Measurements from ENCODE around the gene MND1. TPM values are rescaled to one million over a fixed set of nuclear protein-coding genes. Genes with fewer than 3 reads are reported as not detected.
A peak's percentile ranks its signal among the peaks of the same experiment; 100 is the strongest.

The MND1 gene
- total and polyA plus RNA-seq, 2 of the 8 experiments (the other 6 are each of a cell fraction or from before 2014, with no cell fraction given), result 4.4 to 26.2 TPM

- H3K27ac ChIP-seq (ENCODE audit: low read depth, low read length), result no peak overlapping the region
- CTCF ChIA-PET (ENCODE audit: partially characterized antibody), result interaction anchor here (0.6 to 1.7 kb wide), 7 partner anchors 24 to 699 kb away, joined by 3 to 6 read pairs (median 4); no protein-coding TSS in a partner anchor
- FAIRE-seq, result no peak
Measured at GRCh38 chr4:153341575-153342090, 2.9 kb upstream of the MND1 start.

More at GRCh38 chr4:153341575-153342090, 2.9 kb upstream of the MND1 start:
- H3K79me2 ChIP-seq (ENCODE audit: control insufficient read depth in 1 of 2, insufficient read depth in 2 of 2, low read length in 2 of 2), result peaks cover 0 to 11% of the 10 kb centered on the region in 2 experiments; a peak in 2 of 4 replicates
- no peak overlapping the region for H4K8ac ChIP-seq (ENCODE audit: extremely low read depth, insufficient read depth, low read length)
- no peak overlapping the region for H2AK5ac ChIP-seq (ENCODE audit: low read depth, low read length)
- no peak overlapping the region for H3K56ac ChIP-seq (replicated peaks; ENCODE audit: insufficient read length, low read depth, low read length)
- no peak for DNase-seq (ENCODE audit: low read depth in 1 of 2, low spot score in 2 of 2)
- H2BK20ac ChIP-seq (ENCODE audit: low read length), result no peak overlapping the region
- peaks cover 0 to 3% (median 0%) of the 10 kb centered on the region in 4 experiments; a peak in 2 of 8 replicates for H3K36me3 ChIP-seq (ENCODE audit: control insufficient read depth in 2 of 4, insufficient read depth in 4 of 4, low read length in 3 of 4)
- H4K91ac ChIP-seq (replicated peaks; ENCODE audit: insufficient read length, low read length), result no peak overlapping the region
- WGBS, 2 experiments (ENCODE audit: extremely low coverage in 1 of 2, insufficient coverage in 1 of 2, insufficient read length in 1 of 2, insufficient replicate concordance in 2 of 2, low coverage in 1 of 2, low lambda C conversion rate in 2 of 2, missing lambda C conversion rate in 1 of 2), result 82% methylated on average over 5 of the region's 5 CpGs; no CpG with 5 or more reads in 1 of the 2 experiments
- H2BK15ac ChIP-seq (ENCODE audit: low read length), result no peak overlapping the region
- H2BK12ac ChIP-seq (ENCODE audit: low read depth, low read length), result no peak overlapping the region
- H3K14ac ChIP-seq (ENCODE audit: insufficient read length), result no peak overlapping the region
- no peak overlapping the region for H3K9ac ChIP-seq (replicated peaks in 1 of 4; ENCODE audit: extremely low read depth in 1 of 4, low read depth in 3 of 4, low read length in 3 of 4)
- no peak overlapping the region for H3K4me3 ChIP-seq (ENCODE audit: extremely low read depth in 1 of 4, insufficient read depth in 2 of 4, low read depth in 3 of 4, low read length in 4 of 4)
- H3K23me2 ChIP-seq (ENCODE audit: low read depth, low read length), result peaks cover 6% of the 10 kb centered on the region
- TF ChIP-seq CBX5 (IDR thresholded peaks at IDR 0.05; ENCODE audit: low read depth, low read length) (no peak), RBBP5 (IDR thresholded peaks at IDR 0.05; ENCODE audit: borderline replicate concordance, low read depth, low read length) (no peak), YY1 (IDR thresholded peaks at IDR 0.05; ENCODE audit: low read depth, low read length) (0 out of 2 replicates have a peak, but pooled peaks have one; percentile 41), NANOG (IDR thresholded peaks at IDR 0.05; ENCODE audit: insufficient read depth, low read depth, low read length, poor library complexity, severe bottlenecking) (no peak), CHD2 (IDR thresholded peaks at IDR 0.05; ENCODE audit: low read length) (no peak), TAF1 (IDR thresholded peaks at IDR 0.05; ENCODE audit: low read depth, low read length) (no peak)
- H3K4me1 ChIP-seq (replicated peaks in 1 of 4; ENCODE audit: control insufficient read depth in 3 of 4, insufficient read depth in 4 of 4, low read length in 3 of 4), result peaks cover 0 to 1% (median 0%) of the 10 kb centered on the region in 4 experiments; a peak in 2 of 7 replicates
- H3K4me2 ChIP-seq (ENCODE audit: insufficient read depth in 1 of 2, low read depth in 2 of 2, low read length in 2 of 2), result no peak overlapping the region
- H4K20me1 ChIP-seq (replicated peaks in 1 of 2; ENCODE audit: control insufficient read depth in 1 of 2, insufficient read depth in 2 of 2, low read length in 2 of 2), result no peaks in the 10 kb centered on the region
- H3K18ac ChIP-seq (ENCODE audit: extremely low read depth, low read length), result no peak overlapping the region
- no peaks in the 10 kb centered on the region for H3K9me3 ChIP-seq (ENCODE audit: insufficient read depth in 2 of 2, low read depth in 1 of 2, low read length in 1 of 2)
- H3K4ac ChIP-seq (replicated peaks; ENCODE audit: insufficient read length, low read depth, low read length), result no peak overlapping the region
- H3K27me3 ChIP-seq (replicated peaks in 1 of 4; ENCODE audit: control insufficient read depth in 3 of 4, extremely low read depth in 1 of 4, insufficient read depth in 3 of 4, low read length in 3 of 4), result no peaks in the 10 kb centered on the region
- no peak overlapping the region for H2AFZ ChIP-seq (ENCODE audit: low read length)
- H4K5ac ChIP-seq (ENCODE audit: insufficient read length, low read depth, low read length), result no peak overlapping the region
- H2BK120ac ChIP-seq (replicated peaks; ENCODE audit: low read depth, low read length), result no peak overlapping the region
- no peak overlapping the region for H3K23ac ChIP-seq (ENCODE audit: insufficient read length)
- POLR2A ChIA-PET (ENCODE audit: partially characterized antibody), result interaction anchor here (0.6 to 1.8 kb wide), 4 partner anchors 84 to 232 kb away, joined by 3 to 4 read pairs (median 3); no protein-coding TSS in a partner anchor
- no peak overlapping the region for H2BK5ac ChIP-seq (ENCODE audit: low read depth, low read length)
- no peaks in the 10 kb centered on the region for H3K79me1 ChIP-seq (ENCODE audit: low read depth, low read length)

All from H1 (cell line).